PFSK-1 (cell line): ENCODE data around the gene PLEKHM2.

Source experiments
- FOXP2 ChIP-seq: optimal IDR thresholded peaks from 2 replicates; pipeline ENCODE3; 2011; ENCODE audit warnings: borderline replicate concordance, control low read depth, inconsistent platforms; ENCODE audit not compliant: insufficient read depth; ENCODE audit errors: extremely low read length, extremely low read depth
- POLR2AphosphoS5 ChIP-seq: IDR thresholded peaks from 2 replicates; pipeline ENCODE4 v1.6.1; 2012; ENCODE audit warnings: low read depth, mild to moderate bottlenecking, control low read depth, low read length, moderate library complexity
- REST ChIP-seq, 2 experiments: IDR thresholded peaks; 2 replicates each; pipeline versions ENCODE4 v1.6.1 to v1.8.0; 2011 to 2012; ENCODE audit warnings: low read depth in 2 of 2, low read length in 2 of 2, control low read depth in 1 of 2, inconsistent platforms in 1 of 2, mild to moderate bottlenecking in 1 of 2, moderate library complexity in 1 of 2; ENCODE audit not compliant: insufficient read depth in 1 of 2
- SIN3A ChIP-seq: IDR thresholded peaks from 2 replicates; pipeline ENCODE4 v1.6.1; 2012; ENCODE audit warnings: mild to moderate bottlenecking, low read length, moderate library complexity, borderline replicate concordance; ENCODE audit not compliant: insufficient read depth
- TAF1 ChIP-seq: IDR thresholded peaks from 2 replicates; pipeline ENCODE4 v1.6.1; 2012; ENCODE audit warnings: low read length, control low read depth, borderline replicate concordance; ENCODE audit not compliant: insufficient read depth

PLEKHM2 gene

DNA sequence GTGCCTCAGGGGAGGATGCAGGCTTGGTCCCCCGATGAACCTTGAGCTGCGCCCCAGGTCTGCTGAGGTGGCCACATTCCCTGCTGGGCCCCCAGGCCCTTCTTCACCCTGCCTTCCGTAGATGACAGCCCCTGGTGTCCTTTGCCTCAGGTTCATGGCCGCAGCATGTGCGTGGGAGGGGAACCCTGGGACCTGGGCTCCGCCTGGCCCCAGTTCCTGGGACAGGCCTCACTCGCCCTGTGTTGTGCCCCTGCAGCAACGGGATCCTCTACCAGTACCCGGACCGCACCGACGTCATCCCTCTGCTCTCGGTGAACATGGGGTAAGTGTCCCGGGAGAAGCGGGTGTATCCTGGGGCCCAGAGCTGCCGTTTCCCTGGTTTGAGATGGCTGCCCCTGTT, 46.8 kb downstream of the PLEKHM2 start:
- TF ChIP-seq TAF1 (no peak), POLR2AphosphoS5 (no peak), SIN3A (no peak), FOXP2 (no peak), REST (IDR thresholded peaks at IDR 0.05; ENCODE audit: insufficient read depth in 1 of 2, low read depth in 2 of 2, low read length in 2 of 2) (no peak)

- TF ChIP-seq POLR2AphosphoS5 (no peak), FOXP2 (no peak), REST (IDR thresholded peaks at IDR 0.05; ENCODE audit: insufficient read depth in 1 of 2, low read depth in 2 of 2, low read length in 2 of 2) (no peak), SIN3A (no peak), TAF1 (no peak)
Measured at GRCh38 chr1:15731735-15732685, 47.9 kb downstream of the PLEKHM2 start.

- no peak for TF ChIP-seq POLR2AphosphoS5
- no peak for TF ChIP-seq REST (IDR thresholded peaks at IDR 0.05; ENCODE audit: insufficient read depth in 1 of 2, low read depth in 2 of 2, low read length in 2 of 2)
- TF ChIP-seq SIN3A, result no peak
- no peak for TF ChIP-seq FOXP2
- TF ChIP-seq TAF1, result no peak
Measured at GRCh38 chr1:15732686-15733081, 48.6 kb downstream of the PLEKHM2 start.

- TF ChIP-seq FOXP2 (no peak), REST (IDR thresholded peaks at IDR 0.05; ENCODE audit: insufficient read depth in 1 of 2, low read depth in 2 of 2, low read length in 2 of 2) (no peak), SIN3A (no peak), POLR2AphosphoS5 (no peak), TAF1 (no peak)
Measured at GRCh38 chr1:15733218-15733725, 49.2 kb downstream of the PLEKHM2 start.
